Stimulated activated CD8-positive, alpha-beta memory T cell treated with anti-CD3 and anti-CD28 coated beads, Interleukin-12 subunit alpha, Interleukin-12 subunit beta, amount 100 ng/mL, for 4 hours (primary cell): ENCODE measurements around the gene AKT2.

Source experiments
- DNase-seq: peaks from one replicate; pipeline ENCODE4 v3.0.0-alpha.2; 2020; ENCODE audit warnings: low read depth

The AKT2 gene

GRCh38 chr19:40190891-40191835, 94.0 kb downstream of the AKT2 start, which contains the start of gene MAP3K10:
TSS of gene MAP3K10 (plus strand) at chr19:40191426. CDS start at chr19:40192032, 606 bp downstream.
- peak; percentile 63 for DNase-seq

- DNase-seq: no peak
Observed at GRCh38 chr19:40184273-40184672, 100.9 kb downstream of the AKT2 start.
